HK-2 (cell line): ENCODE data around the gene LRG1.

Experiments used
- DNase-seq: peaks from one replicate; pipeline ENCODE4 v3.0.0-alpha.2; 2018; ENCODE audit not compliant: unreplicated experiment

Gene LRG1, protein sequence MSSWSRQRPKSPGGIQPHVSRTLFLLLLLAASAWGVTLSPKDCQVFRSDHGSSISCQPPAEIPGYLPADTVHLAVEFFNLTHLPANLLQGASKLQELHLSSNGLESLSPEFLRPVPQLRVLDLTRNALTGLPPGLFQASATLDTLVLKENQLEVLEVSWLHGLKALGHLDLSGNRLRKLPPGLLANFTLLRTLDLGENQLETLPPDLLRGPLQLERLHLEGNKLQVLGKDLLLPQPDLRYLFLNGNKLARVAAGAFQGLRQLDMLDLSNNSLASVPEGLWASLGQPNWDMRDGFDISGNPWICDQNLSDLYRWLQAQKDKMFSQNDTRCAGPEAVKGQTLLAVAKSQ

GRCh38 chr19:4539693-4540581, at the start of gene LRG1:
LRG1 (minus strand) TSS chr19:4540036; CDS start chr19:4540013, 23 bp downstream.
- no peak for DNase-seq

GRCh38 chr19:4588291-4588761, 48.5 kb upstream of the LRG1 start:
- no peak for DNase-seq

GRCh38 chr19:4587527-4587926, 47.7 kb upstream of the LRG1 start:
- DNase-seq: no peak

GRCh38 chr19:4586691-4587090, 46.9 kb upstream of the LRG1 start:
- DNase-seq: no peak

- DNase-seq: no peak
These were observed 46.4 kb upstream of the LRG1 start for GRCh38 chr19:4586245-4586644.

DNA sequence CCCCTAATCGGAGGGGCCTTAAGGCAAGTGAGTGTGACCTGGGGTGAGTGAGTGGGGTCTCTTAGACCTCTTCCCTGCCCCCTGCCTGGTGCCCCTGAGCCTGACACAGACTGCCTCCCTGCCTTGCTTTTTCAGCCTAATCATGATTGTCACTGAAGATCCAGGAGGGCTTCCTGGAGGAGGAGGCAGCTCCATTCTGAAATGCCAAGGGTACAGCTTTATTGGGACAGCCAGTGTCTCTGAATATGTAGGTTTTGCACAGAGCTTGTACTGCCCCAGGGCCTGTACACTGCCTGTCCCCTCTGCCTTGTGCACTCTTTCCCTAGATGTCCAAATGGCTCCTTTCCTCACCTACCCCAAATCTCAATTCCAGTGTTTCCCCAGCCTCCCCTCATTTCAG, 45.7 kb upstream of the LRG1 start:
- DNase-seq: no peak

- DNase-seq: no peak
These were observed 45.0 kb upstream of the LRG1 start for GRCh38 chr19:4584670-4585460.

GRCh38 chr19:4583961-4584669, 44.3 kb upstream of the LRG1 start:
- DNase-seq: no peak

GRCh38 chr19:4582980-4583842, 43.4 kb upstream of the LRG1 start:
- DNase-seq: peak; percentile 65

- DNase-seq: no peak
These were observed 42.1 kb upstream of the LRG1 start for GRCh38 chr19:4581666-4582553.

- DNase-seq: no peak
These were observed 41.3 kb upstream of the LRG1 start for GRCh38 chr19:4580961-4581665.

DNA sequence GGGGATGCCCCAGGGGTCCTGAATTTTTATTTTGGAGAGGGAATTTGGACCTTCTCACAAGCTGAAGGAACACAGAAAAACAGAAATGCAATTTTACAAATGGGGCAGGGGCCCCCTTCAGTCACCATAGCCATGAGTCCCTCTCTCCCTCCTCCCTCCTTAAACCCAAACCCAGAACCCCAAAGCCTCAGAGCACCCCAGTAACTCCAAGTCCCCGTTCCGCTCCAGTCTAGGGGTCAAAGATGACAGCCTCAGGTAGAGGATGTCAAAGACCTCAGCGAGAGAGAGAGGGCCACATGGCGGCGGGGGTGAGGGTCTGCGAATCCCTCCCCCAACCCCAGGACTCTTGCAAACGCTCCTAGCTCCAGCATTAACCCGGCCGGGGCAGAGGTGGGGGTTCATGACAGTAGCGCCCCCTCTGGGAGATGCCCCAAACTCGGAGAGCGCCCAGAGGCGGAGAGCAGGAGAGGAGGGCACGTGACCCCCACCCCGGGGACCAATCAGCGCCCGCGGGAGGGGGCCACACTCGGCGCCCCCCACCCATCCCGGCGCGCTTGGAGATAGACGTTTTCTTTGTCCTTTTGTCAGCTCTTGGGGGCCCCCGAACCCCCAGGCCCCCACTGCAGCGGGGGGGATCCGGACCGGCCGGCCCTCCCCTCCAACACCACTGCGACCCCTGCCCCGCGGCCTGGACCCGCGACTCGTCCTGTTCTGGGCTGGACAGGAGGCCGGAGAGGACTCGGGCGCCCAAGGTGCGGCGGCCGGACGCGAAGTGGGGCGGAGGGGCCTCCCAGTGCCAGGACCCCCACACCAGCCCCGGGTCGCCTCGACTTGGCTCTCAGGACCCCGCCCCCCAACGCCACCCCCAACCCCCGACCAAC, 40.4 kb upstream of the LRG1 start:
- DNase-seq: no peak

DNA sequence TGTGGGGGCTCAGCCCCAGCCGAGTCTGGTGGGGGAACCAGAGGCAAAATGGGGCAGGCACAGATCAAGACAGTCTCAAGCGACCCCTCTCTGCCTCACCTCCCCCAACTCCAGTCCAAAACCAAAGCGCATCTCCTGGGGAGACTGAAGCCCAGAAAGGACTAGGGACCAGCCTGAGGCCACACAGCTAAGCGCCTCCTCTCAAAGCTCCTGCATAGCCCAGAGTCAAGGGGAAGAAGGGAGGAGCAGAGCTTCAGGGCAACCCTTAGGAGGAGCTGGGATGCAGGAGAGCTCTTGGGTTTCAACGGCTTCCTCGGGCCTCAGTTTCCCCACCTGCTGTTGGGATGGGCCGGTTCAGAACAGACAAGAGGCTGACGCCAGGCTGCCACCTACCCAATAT, 39.6 kb upstream of the LRG1 start:
- DNase-seq: no peak

DNA sequence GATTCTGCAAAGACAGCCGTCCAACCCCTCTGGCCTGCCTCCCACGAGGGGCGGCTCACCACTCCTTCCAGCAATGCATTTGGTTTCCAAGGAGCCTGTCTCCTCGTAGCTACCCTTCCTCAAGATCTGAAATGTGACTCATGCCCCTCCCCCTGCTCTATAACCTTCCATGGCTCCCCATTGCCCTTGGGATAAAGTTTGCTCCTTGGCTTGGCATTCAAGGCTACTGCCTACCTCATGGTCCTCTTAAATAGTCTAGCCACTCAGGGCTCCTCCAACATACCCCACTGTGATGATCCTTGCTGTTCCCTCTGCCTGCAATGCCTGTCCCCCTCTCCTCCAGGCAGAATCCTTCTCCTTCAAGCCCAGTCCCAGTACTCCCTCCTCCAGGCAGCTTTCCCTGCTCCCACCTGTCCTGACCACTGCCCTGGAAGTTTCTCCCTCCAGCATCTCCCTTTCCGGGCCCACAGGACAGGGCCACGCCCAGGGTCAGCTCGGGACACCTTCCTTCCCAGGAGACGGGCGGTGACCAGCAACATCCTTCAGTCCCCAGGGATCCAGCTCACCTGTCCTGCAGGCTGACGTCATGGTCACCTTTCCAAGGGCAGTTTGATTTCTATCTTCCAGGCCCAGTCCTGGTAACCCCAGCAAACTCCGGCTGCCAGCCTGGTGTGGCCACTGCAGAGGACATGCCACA, 38.9 kb upstream of the LRG1 start:
- DNase-seq: no peak

DNA sequence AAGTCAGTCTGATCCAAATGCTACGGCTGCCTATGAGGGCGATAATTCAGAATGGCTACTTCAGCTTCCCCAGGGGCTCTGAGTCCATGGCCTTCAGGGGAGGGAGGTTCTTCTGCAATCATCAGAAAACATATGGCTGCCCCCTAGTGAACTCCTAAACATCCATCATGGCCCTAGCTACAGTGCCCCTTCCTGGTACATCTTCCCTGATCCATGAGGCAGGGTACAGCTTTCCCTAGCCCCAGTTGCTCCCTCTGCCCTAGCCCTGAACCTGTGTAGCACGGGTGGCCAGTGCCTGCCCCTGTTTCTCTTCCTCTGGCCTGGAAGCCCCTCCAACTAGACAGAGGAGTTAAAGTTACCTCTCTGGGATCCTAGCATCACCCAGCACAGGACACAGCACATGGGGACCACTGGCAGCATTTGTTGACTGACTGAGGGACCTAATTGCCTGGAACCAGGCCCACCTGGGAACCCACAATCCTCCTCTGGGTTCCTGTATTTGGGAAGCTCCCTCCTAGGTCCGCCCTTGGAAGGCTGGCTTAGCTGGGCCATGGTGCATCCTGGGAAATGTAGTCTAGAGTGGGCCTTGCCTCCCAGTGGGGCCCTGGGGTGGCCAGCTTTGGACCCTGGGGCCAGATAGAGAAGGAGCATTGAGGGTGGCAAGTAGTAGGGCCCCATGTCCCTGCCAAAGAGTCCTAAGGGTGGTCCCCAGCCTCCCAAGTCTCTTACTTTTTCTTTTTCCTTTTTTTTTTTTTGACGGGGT, 37.4 kb upstream of the LRG1 start:
- no peak for DNase-seq
